Endothelial cell of umbilical vein (primary cell): ENCODE measurements around the gene ADI1. TPM values are rescaled to one million over a fixed set of nuclear protein-coding genes. Genes with fewer than 3 reads are reported as not detected.

Experiments used
- BruUV-seq: library from RNA; stranded (reverse); fragments of 400-500 nt; replicated peaks from 2 replicates; lab custom pipeline; 2021; lab: Mats Ljungman, UMichigan
- CTCF ChIA-PET: fragments of 300-600, 350-600 bp; sonication (Branson Sonifier 250); formaldehyde crosslinking; loops from one replicate; lab custom pipeline; 2021; ENCODE audit warnings: antibody characterized with exemption, inconsistent platforms; lab: Charles Lee
- POLR2A ChIA-PET: fragments of 300-600, 350-600 bp; sonication (Branson Sonifier 250); formaldehyde crosslinking; loops from one replicate; lab custom pipeline; 2021; ENCODE audit warnings: antibody characterized with exemption, inconsistent platforms; lab: Charles Lee
- DNase-seq: peaks from one replicate; pipeline ENCODE4 v3.0.0-alpha.2; 2011; ENCODE audit warnings: low read depth, low spot score
- FAIRE-seq: peaks from 2 replicates; lab custom pipeline; 2011; peaks lifted over from hg19 to GRCh38; lab: Jason Lieb, UNC
- H2AFZ ChIP-seq: 2 replicates; pipeline ENCODE4 v1.6.0; 2012; ENCODE audit warnings: low read depth, low read length, control low read depth, inconsistent platforms
- H3K27ac ChIP-seq: 2 replicates; pipeline ENCODE4 v1.5.1; 2011; ENCODE audit warnings: low read depth, mild to moderate bottlenecking, control low read depth, low read length, moderate library complexity; ENCODE audit not compliant: insufficient read depth
- H3K27me3 ChIP-seq, 2 experiments: 2 replicates each; pipeline versions ENCODE4 v1.6.0 to v1.6.1; 2011; ENCODE audit warnings: low read length in 2 of 2, mixed read lengths in 1 of 2; ENCODE audit not compliant: control insufficient read depth in 2 of 2, insufficient read depth in 2 of 2
- H3K36me3 ChIP-seq, 2 experiments: 2 replicates in 1 of 2; 3 replicates in 1 of 2; pipeline ENCODE4 v1.5.1; 2011; ENCODE audit warnings: low read length in 2 of 2, mild to moderate bottlenecking in 1 of 2, moderate library complexity in 1 of 2; ENCODE audit not compliant: control insufficient read depth in 2 of 2, insufficient read depth in 2 of 2; ENCODE audit errors: extremely low read depth in 1 of 2
- H3K4me1 ChIP-seq: 3 replicates; pipeline ENCODE4 v1.5.1; 2011; ENCODE audit warnings: mild to moderate bottlenecking, low read length; ENCODE audit not compliant: control insufficient read depth, insufficient read depth; ENCODE audit errors: extremely low read depth
- H3K4me2 ChIP-seq: 2 replicates; pipeline ENCODE4 v1.6.1; 2011; ENCODE audit warnings: low read length, control low read depth, mixed read lengths; ENCODE audit not compliant: insufficient read depth
- H3K4me3 ChIP-seq, 3 experiments: fragments of 200-600 bp in 1 of 3; sonication (generic), shearing (Covaris generic) in 1 of 3; replicated peaks in 1 of 3; 2 replicates each; pipeline ENCODE4 v1.5.1; 2011 to 2016; ENCODE audit warnings: control low read depth in 3 of 3, low read length in 3 of 3, mild to moderate bottlenecking in 2 of 3, inconsistent platforms in 1 of 3, low read depth in 1 of 3, moderate library complexity in 1 of 3; ENCODE audit not compliant: insufficient read depth in 1 of 3
- H3K79me2 ChIP-seq: 2 replicates; pipeline ENCODE4 v1.6.0; 2012; ENCODE audit warnings: low read length, inconsistent platforms; ENCODE audit not compliant: control insufficient read depth, insufficient read depth
- H3K9ac ChIP-seq: replicated peaks from 2 replicates; pipeline ENCODE3; 2011; ENCODE audit warnings: low read length, control low read depth; ENCODE audit not compliant: insufficient read depth; ENCODE audit errors: extremely low read depth
- H3K9me1 ChIP-seq: replicated peaks from 3 replicates; pipeline ENCODE4 v1.6.0; 2011; ENCODE audit warnings: mild to moderate bottlenecking, low read length; ENCODE audit not compliant: control insufficient read depth, insufficient read depth; ENCODE audit errors: extremely low read depth
- H3K9me3 ChIP-seq: replicated peaks from 2 replicates; pipeline ENCODE4 v1.5.1; 2012; ENCODE audit warnings: low read length, inconsistent platforms; ENCODE audit not compliant: control insufficient read depth, insufficient read depth
- H4K20me1 ChIP-seq: replicated peaks from 2 replicates; pipeline ENCODE3; 2011; ENCODE audit warnings: mild to moderate bottlenecking, low read length; ENCODE audit not compliant: control insufficient read depth, insufficient read depth; ENCODE audit errors: extremely low read depth
- EZH2 ChIP-seq: IDR thresholded peaks from 2 replicates; pipeline ENCODE4 v1.6.1; 2012; ENCODE audit warnings: borderline replicate concordance, low read depth, mild to moderate bottlenecking, moderate library complexity, low read length, inconsistent platforms; ENCODE audit not compliant: severe bottlenecking
- FOS ChIP-seq: IDR thresholded peaks from 2 replicates; pipeline ENCODE4 v1.6.1; 2011; ENCODE audit warnings: mild to moderate bottlenecking, low read length, moderate library complexity, borderline replicate concordance; ENCODE audit not compliant: insufficient read depth
- GATA2 ChIP-seq: IDR thresholded peaks from 2 replicates; pipeline ENCODE4 v1.7.0; 2011; ENCODE audit warnings: low read depth, mild to moderate bottlenecking, moderate library complexity, mixed read lengths, low read length; ENCODE audit not compliant: insufficient read length, insufficient read depth
- JUN ChIP-seq: IDR thresholded peaks from 2 replicates; pipeline ENCODE4 v1.6.1; 2011; ENCODE audit warnings: borderline replicate concordance, low read depth; ENCODE audit not compliant: insufficient read length, insufficient read depth
- MYC ChIP-seq: IDR thresholded peaks from one replicate; pipeline ENCODE4 v1.6.1; 2011; ENCODE audit warnings: mild to moderate bottlenecking, low read depth, low read length
- POLR2A ChIP-seq: IDR thresholded peaks from 2 replicates; pipeline ENCODE4 v1.6.1; 2012; ENCODE audit warnings: low read depth, mild to moderate bottlenecking, control low read depth, low read length
- POLR2AphosphoS5 ChIP-seq: IDR thresholded peaks from 2 replicates; pipeline ENCODE4 v1.6.1; 2012; ENCODE audit warnings: low read depth, mild to moderate bottlenecking, control low read depth, low read length, moderate library complexity; ENCODE audit not compliant: insufficient read depth
- dilution Hi-C: fragments of 300-500 bp; cut with MboI; formaldehyde crosslinking; loops from one replicate; pipeline ENCODE4 v1.15.0; 2019; ENCODE audit warnings: low sequenced_read_pairs; ENCODE audit not compliant: extremely low pct_ligation_motif_present
- intact Hi-C: fragments of 100-400 bp; cut with micrococcal nuclease; formaldehyde crosslinking; loops from one replicate; pipeline ENCODE4 v1.10.0; 2022
- polyA plus RNA-seq, 4 experiments: library from polyadenylated mRNA; depleted of rRNA in 3 of 4; stranded (reverse) in 3 of 4; unstranded in 1 of 4; fragments of >200 nt; gene quantifications; 2 replicates each; pipeline versions ENCODE4 v1.2.1 to v1.2.3, GENCODE V29; 2011 to 2012; ENCODE audit warnings: missing spikeins in 1 of 4
- total RNA-seq: library from RNA; stranded (reverse); gene quantifications from 2 replicates; pipeline ENCODE4 v1.2.3, GENCODE V29; 2021
- TF ChIP-seq, protein P1 (sequence below): IDR thresholded peaks from 2 replicates; pipeline ENCODE4 v1.6.1; 2011; ENCODE audit not compliant: insufficient read depth, insufficient read length
- TF ChIP-seq, protein P2 (sequence below), 2 donors: IDR thresholded peaks; 1 replicate in 1 of 2; 2 replicates in 1 of 2; pipeline ENCODE4 v1.5.1; 2011; ENCODE audit warnings: low read length in 2 of 2, mild to moderate bottlenecking in 2 of 2, moderate library complexity in 2 of 2, control low read depth in 1 of 2, inconsistent platforms in 1 of 2, low read depth in 1 of 2; ENCODE audit not compliant: insufficient read depth in 1 of 2; ENCODE audit errors: extremely low read depth in 1 of 2

ADI1 gene
- total and polyA plus RNA-seq, 2 donors (not counting 3 experiments of a cell fraction or from before 2014, with no cell fraction given) = 38.6 to 49.7 TPM

DNA sequence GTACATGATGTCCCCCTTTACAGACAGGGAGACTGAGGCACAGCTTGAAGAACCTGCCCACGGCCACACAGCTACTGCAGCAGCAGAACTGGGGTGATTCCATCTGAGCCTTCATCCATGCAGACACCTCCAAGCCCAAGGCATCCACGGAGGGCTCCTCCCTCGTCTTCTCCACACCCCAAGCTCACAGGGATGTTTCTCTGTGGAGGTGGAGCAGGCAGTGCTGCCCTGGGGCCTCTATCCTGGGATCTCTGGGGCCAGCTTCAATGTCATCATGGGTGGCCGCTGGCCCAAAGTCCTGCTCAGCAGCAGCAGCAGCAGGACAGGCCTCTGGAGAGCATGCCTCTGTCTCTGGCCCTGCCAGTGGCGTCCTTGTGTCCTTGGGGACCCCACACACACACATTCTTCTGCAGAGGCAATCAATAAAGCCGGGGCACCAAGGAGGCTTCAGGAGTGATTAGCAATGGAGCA, 31.2 kb downstream of the ADI1 start:
- Histone ChIP-seq H3K4me2 (no peak overlapping the region), H2AFZ (no peak overlapping the region), H3K27ac (no peak overlapping the region), H3K9me1 (no peaks in the 10 kb centered on the region), H3K4me3 (no peak overlapping the region), H3K27me3 (no peaks in the 10 kb centered on the region), H3K9me3 (no peaks in the 10 kb centered on the region), H3K4me1 (peaks cover under 1% of the 10 kb centered on the region), H3K36me3 (no peaks in the 10 kb centered on the region), H3K9ac (no peak overlapping the region), H3K79me2 (no peaks in the 10 kb centered on the region), H4K20me1 (no peaks in the 10 kb centered on the region)
- BruUV-seq = no TSS peak
- dilution Hi-C loops = no loop called here
- FAIRE-seq = no peak
- ChIA-PET CTCF (interaction anchor here (1.0 kb wide), 1 partner anchor 24 kb away, joined by 3 read pairs; no protein-coding TSS in a partner anchor), POLR2A (no interaction called here)
- DNase-seq = no peak
- intact Hi-C loops = no loop called here
- TF ChIP-seq GATA2 (no peak), EZH2 (no peak), FOS (no peak), POLR2AphosphoS5 (no peak), POLR2A (no peak), MYC (no peak), JUN (no peak)
- TF ChIP-seq, protein P1, sequence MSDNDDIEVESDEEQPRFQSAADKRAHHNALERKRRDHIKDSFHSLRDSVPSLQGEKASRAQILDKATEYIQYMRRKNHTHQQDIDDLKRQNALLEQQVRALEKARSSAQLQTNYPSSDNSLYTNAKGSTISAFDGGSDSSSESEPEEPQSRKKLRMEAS = no peak
- TF ChIP-seq, protein P2, sequence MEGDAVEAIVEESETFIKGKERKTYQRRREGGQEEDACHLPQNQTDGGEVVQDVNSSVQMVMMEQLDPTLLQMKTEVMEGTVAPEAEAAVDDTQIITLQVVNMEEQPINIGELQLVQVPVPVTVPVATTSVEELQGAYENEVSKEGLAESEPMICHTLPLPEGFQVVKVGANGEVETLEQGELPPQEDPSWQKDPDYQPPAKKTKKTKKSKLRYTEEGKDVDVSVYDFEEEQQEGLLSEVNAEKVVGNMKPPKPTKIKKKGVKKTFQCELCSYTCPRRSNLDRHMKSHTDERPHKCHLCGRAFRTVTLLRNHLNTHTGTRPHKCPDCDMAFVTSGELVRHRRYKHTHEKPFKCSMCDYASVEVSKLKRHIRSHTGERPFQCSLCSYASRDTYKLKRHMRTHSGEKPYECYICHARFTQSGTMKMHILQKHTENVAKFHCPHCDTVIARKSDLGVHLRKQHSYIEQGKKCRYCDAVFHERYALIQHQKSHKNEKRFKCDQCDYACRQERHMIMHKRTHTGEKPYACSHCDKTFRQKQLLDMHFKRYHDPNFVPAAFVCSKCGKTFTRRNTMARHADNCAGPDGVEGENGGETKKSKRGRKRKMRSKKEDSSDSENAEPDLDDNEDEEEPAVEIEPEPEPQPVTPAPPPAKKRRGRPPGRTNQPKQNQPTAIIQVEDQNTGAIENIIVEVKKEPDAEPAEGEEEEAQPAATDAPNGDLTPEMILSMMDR (IDR thresholded peaks at IDR 0.05; ENCODE audit: extremely low read depth in 1 of 2, insufficient read depth in 1 of 2, low read depth in 1 of 2, low read length in 2 of 2) = no peak
